Gastrocnemius medialis (tissue), 4 donors: ENCODE results near the gene HPS1.

ENCODE experiments used
- CTCF ChIP-seq, 5 experiments: fragments of 450-650 bp in 3 of 5; fragments of 200-600 bp in 2 of 5; sonication (generic) in 2 of 5; IDR thresholded peaks in 4 of 5; conservative IDR thresholded peaks in 1 of 5; 1 replicate in 4 of 5; 2 replicates in 1 of 5; pipeline ENCODE4 v1.5.1; 2016 to 2019; ENCODE audit warnings: antibody characterized with exemption in 5 of 5, mild to moderate bottlenecking in 3 of 5, moderate library complexity in 3 of 5
- POLR2A ChIP-seq, 2 donors: fragments of 450-650 bp; IDR thresholded peaks; one replicate each; pipeline ENCODE4 v1.6.1; 2017; ENCODE audit warnings: antibody characterized with exemption in 2 of 2, mild to moderate bottlenecking in 2 of 2, moderate library complexity in 2 of 2

- TF ChIP-seq POLR2A (IDR thresholded peaks at IDR 0.05) (no peak), CTCF (IDR thresholded peaks at IDR 0.05 in 4 of 5, conservative IDR thresholded peaks at IDR 0.05 in 1 of 5) (no peak)
Observed at GRCh38 chr10:98376485-98376884, 70.2 kb downstream of the HPS1 start.
